HG02870 (cell line): ENCODE data around the gene MLST8.
"Not testable (repeated sequence)": the region's sequence is repeated elsewhere in the genome, so short reads cannot be mapped to it uniquely, and the experiment has no call there.

Experiments used
- ATAC-seq: cut with Tn5 transposase; IDR thresholded peaks from one replicate; pipeline ENCODE4 v1.9.1; 2021; ENCODE audit warnings: mild to moderate bottlenecking, moderate library complexity; ENCODE audit not compliant: unreplicated experiment

MLST8 gene

GRCh38 chr16:2229632-2230250, 24.5 kb downstream of the MLST8 start:
- no peak for ATAC-seq

DNA sequence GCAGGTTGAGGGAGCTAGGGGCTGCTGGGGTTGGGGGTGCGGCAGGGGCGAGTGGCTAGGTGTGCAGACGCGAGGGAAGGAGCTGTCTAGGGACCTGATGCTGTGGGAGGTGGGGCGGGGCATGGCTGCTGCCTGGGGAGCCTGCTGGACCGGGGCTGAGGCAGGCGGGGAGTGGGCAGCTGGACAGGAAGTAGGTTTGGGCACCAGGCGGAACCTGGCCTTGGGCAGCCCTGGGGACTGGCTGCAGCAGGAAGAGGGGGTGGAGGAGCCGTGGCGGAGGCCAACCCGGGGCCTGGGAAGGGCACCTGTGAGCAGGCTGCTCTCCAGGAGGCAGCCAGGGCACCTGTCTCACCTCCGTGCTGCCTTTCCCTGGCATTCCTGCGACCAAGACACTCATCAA, 25.1 kb downstream of the MLST8 start:
- no peak for ATAC-seq

- no peak for ATAC-seq
Observed at GRCh38 chr16:2231016-2231931, 26.0 kb downstream of the MLST8 start.

GRCh38 chr16:2232094-2232990, 27.1 kb downstream of the MLST8 start:
- ATAC-seq, result no peak

GRCh38 chr16:2233046-2233775, 28.0 kb downstream of the MLST8 start:
- ATAC-seq, result no peak

GRCh38 chr16:2233872-2234812, 28.9 kb downstream of the MLST8 start:
- ATAC-seq, result no peak

GRCh38 chr16:2234813-2235170, 29.5 kb downstream of the MLST8 start:
- ATAC-seq, result no peak

- ATAC-seq, result no peak
Observed at GRCh38 chr16:2235234-2235651, 30.0 kb downstream of the MLST8 start.

GRCh38 chr16:2235695-2236336, 30.6 kb downstream of the MLST8 start:
- ATAC-seq, result no peak

GRCh38 chr16:2236337-2237101, 31.3 kb downstream of the MLST8 start, which contains the start of gene DNASE1L2:
Gene DNASE1L2, plus strand, starts transcription at chr16:2236444. Its CDS starts 373 bp downstream, at chr16:2236817.
- ATAC-seq, result no peak

GRCh38 chr16:2237102-2237482, 31.8 kb downstream of the MLST8 start:
- no peak for ATAC-seq

DNA sequence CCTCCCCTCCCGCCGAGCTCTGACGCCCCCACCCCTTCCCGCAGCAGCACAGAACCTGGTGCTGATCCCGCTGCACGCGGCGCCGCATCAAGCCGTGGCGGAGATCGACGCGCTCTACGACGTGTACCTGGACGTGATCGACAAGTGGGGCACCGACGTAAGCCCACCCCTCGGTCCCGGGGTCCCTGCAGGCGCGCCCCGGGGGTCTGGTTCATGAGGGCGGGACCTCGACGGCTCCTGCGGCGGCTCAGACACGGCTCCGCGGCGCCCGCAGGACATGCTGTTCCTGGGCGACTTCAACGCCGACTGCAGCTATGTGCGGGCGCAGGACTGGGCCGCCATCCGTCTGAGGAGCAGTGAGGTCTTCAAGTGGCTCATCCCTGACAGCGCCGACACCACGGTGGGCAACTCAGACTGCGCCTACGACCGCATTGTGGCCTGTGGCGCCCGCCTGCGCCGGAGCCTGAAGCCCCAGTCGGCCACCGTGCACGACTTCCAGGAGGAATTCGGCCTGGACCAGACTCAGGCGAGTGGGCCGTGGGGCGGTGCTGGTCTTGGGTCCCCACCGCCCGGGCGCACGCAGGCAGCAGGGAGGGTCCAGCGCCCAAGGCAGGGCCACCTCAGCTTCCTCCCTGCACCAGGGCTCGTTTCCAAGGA, 32.4 kb downstream of the MLST8 start:
- no peak for ATAC-seq

DNA sequence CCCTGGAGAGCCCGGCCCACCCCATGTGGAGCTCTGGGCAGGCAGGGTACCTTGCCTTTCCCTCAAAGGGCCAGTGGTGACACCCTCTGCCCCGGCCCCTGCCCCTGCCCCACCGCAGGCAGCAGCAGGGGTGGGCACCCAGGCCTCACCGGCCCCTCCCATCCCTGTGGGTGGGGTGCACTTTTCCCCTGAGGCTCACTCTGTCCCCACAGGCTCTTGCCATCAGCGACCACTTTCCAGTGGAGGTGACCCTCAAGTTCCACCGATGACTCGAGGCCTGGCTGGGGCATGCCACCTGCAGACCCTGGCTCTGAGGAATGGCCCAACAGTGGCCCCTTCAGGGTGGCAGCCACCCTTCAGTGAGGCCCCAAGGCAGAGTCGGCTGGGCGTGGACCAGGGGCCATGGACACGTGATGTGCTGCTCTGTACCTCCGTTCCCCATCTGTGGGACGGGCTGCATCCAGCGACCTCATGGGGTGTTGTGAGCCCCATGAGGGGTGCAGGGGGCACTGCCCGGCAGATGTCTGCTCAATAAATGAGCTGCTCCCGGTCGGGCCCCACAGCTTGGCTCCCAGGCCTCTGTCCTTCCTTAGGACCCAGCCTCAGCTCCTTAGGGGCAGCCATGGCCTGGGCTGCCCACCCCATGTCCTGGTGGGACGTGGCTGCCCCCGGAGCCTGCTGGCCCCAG, 33.0 kb downstream of the MLST8 start:
- no peak for ATAC-seq

DNA sequence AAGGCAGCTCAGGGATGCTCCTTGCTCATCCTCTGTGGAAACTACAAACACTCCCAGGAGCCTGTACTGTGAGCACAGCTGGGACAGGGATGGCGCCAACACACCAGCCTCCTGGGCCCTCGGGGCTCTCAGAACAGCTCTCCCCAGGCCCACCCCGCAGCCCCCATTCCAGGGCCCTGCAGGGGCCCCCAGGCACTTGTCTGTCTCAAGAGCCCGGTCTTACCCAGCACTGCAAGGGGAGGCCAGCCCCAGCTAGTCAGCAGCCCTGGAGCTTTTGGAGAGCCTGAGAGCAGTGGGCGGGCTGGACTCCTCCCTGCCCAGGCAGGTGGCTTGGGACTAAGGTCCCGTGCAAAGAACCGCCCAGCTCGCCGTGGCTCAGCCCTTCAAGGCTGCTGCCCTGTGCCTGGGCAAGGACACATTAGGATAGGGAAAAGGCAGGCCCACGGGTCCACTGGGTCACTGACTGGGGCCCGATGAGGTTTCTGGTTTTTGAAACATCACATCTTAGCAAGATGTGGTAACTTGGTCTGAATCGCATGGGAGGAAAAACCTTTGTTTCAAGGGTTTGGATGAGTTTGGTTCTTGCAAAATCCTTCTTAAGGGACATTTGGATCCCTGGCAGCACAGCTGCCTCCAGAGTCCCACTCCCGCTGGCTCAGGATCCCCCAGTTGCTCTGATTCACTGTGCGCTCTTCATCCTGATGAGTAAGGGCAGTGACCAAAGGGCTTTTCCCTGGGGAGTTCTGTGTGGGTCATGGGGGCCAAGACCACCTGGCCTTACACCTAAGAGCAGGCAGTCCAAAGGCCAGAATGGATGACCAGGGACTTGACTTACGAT, 33.8 kb downstream of the MLST8 start:
- ATAC-seq, result no peak

DNA sequence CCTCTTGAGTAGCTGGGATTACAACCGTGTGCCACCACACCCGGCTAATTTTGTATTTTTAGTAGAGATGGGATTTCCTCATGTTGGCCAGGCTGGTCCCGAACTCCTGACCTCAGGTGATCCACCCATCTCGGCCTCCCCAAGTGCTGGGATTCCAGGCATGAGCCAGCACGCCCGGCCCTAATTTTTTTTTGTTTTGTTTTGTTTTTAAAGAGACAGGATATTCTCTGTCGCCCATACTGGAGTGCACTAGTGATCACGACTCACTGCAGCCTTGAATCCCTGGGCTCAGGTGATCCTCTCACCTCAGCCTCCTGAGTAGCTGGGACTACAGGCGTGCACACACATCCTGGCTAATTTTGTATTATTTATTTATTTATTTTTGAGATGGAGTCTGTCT, 35.1 kb downstream of the MLST8 start:
- not testable (repeated sequence) for ATAC-seq

GRCh38 chr16:2242598-2242997, 37.3 kb downstream of the MLST8 start:
- ATAC-seq, result no peak
